RCC 7860 (cell line): Measurements from ENCODE around the gene BATF.
"Not testable (repeated sequence)": the region's sequence is repeated elsewhere in the genome, so short reads cannot be mapped to it uniquely, and the experiment has no call there.

Experiments
- DNase-seq: peaks from one replicate; pipeline ENCODE4 v3.0.0-alpha.2; 2015; ENCODE audit warnings: low spot score
- FAIRE-seq: peaks from 2 replicates; lab custom pipeline; 2012; peaks lifted over from hg19 to GRCh38; lab: Jason Lieb, UNC

BATF gene

DNA sequence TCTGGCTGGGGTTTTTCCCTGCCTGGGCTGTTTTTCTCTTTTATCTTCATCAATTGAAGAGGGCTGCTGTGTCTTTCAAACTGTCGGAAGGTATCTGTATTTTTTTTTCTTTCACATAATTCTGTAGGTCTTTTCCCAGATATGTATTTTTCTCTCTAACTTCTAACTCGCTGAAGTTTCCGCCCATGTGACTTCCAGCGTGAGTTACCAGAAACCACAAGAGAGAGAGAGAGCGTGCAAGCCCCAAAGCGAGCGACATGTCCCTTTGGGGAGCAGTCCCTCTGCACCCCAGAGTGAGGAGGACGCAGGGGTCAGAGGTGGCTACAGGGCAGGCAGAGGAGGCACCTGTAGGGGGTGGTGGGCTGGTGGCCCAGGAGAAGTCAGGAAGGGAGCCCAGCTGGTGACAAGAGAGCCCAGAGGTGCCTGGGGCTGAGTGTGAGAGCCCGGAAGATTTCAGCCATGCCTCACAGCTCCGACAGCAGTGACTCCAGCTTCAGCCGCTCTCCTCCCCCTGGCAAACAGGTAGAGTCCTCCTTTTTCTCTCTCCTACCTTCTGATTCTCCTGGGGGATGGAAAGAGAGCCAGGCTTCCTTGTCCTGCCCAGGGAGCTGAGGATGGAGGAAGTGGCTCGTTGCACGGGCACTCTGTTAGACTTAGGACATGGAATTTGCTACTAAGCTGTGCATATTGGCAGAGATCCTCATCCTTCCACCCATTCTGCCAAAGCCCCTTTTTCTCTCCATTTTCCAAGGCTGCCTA, at the start of gene BATF:
Gene BATF, plus strand, starts transcription at position 246 of the 759 bp plus-strand sequence. Its CDS starts 214 bp downstream, at position 460.
- DNase-seq (no peak), FAIRE-seq (no peak)

DNA sequence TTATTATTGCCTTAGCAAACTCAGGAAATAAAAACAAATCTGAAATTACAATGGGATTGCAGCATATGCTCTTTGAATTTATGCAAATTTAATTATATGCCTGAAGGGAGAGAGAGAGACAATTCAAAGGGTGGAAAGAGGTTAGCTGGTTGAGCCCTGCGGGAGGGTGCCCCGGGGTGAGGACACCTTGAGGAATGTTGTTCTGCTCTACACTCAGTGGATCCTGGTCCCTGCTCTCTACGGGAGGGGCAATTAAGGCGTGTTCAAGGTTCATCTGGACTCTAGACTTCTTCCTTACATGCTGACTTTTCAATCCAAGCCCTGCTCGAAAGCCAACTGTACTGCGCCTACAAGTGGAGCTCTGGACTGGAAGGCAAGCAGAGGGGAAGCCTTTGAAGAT, 48.1 kb upstream of the BATF start:
- FAIRE-seq, DNase-seq: not testable (repeated sequence)

GRCh38 chr14:75476274-75476995, 45.8 kb upstream of the BATF start:
- FAIRE-seq (no peak), DNase-seq (no peak)

GRCh38 chr14:75477881-75478280, 44.4 kb upstream of the BATF start:
- DNase-seq (no peak), FAIRE-seq (no peak)

- FAIRE-seq, result no peak
- no peak for DNase-seq
Observed at GRCh38 chr14:75479770-75480600, 42.3 kb upstream of the BATF start.

DNA sequence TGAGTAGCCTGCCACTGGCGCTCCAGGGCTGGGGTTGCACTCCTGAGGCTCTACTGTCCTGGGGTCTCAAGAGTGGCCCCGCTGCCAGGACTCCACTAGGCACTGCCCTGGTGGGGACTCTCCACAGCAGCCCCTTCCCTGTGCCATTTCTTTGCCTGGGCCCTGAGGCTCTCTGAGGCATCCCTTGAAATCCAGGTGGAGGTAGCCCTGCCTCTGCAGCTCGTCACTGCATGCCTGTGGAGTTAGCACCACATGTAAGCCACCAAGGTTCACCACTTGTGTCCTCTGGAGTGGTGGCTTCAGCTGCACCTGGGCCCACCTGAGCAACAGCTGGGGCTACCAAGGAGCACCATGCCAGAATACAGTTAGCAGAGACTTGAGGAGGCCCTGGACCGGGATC, 39.9 kb upstream of the BATF start:
- FAIRE-seq, result no peak
- no peak for DNase-seq

DNA sequence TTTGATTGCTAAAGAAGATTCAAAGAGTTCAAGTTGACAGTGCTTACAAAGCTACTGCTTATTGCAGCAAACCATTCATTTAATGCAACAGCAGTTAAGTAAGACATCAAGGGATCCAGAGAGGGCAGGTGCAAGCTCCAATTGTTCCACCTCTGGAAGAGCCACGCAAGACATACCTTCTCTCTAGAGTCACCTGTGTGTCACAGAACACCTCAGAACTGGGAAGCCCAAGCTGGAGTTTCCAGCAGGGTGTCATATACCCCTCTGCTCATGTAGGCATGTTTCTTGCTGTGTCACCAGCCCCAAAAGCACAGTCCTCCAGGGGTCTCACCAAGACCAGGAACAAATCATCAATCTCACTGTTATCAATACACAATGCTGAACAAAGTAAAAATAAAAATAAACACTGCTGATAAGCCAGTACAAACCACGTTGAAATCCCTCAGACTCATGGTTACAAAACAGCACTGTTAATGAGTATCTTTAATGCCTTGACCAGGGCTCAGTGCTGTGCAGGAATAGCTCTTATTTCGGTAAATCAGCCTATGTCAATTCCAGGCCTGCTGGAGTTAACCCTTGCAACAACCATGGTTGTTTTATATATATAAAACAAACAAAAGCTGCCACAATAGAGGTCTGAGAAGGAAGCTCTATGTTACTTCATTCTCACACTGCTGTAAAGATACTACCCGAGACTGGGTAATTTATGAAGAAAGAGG, 37.4 kb upstream of the BATF start:
- DNase-seq, result no peak
- FAIRE-seq, result no peak

- FAIRE-seq (no peak), DNase-seq (no peak)
Observed at GRCh38 chr14:75486318-75486717, 36.0 kb upstream of the BATF start.

DNA sequence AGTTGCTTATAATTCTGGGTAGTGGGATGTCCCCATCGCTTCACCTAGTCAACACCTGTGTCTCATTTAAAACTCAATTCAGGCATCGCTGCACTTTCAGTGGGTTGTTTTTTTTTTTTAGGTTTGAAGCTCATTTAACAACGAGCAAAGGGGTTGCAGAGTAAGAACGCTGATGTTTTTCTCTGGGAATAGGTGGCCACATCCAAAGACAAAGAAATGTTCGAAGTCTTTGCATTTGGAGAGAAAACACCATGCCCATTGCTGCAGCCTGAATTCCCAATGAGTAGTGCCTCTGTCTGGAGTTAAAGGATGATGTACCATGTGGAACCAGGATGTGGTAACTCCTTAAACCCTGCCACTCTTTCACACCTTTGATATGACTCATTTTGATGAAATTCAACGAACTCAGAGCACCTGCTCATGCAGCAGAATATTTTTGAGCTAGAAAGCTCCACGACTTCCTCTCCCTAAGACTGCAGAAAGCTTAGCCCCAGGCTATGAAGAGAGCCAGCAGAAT, 35.1 kb upstream of the BATF start:
- FAIRE-seq (no peak), DNase-seq (no peak)

DNA sequence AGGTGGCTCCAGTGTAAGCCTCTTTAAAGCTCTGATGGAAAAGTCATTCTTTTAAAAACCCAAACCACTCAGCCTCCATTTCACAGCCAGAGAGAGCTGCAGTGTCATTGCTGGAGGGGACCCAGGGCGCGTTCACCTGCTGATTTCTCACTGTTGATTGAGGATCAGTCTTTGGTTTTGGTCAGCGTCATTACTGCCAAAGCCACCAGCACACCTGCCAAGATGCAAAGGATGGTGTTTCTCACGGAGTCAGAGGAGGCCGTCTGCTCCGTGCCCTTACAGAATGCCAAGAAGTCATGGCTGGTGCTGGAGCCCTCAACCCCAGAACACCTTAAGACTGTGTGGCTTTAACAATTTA, 32.8 kb upstream of the BATF start:
- FAIRE-seq, result no peak

GRCh38 chr14:75491376-75491978, 30.8 kb upstream of the BATF start:
- DNase-seq (no peak), FAIRE-seq (no peak)

More for the DNA sequence above, 32.8 kb upstream of the BATF start:
- DNase-seq, result no peak

GRCh38 chr14:75492832-75493591, 29.3 kb upstream of the BATF start:
- FAIRE-seq (no peak), DNase-seq (no peak)

DNA sequence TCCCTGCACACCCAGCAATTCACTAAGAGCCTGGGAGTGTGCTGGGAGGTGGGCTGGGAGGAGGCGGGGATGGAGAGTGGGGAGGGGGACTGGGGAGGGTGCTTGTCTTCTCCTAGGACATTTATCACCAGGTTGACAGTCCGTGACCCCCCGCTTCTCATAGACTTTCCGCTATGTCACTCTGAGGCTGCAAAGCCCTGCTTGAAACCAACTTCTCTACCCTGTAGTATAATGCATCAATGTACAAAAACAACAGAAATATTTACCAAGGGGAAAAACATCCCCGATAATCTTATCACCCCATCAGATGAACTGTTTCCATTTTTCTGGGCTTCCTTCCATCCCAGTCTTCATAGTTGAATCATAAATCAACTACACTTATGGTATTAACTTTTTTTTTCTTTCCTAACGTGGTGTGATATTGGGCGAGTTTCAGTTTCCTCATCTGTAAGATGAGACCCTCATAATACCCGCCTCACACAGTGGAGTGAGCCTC, 28.6 kb upstream of the BATF start:
- FAIRE-seq (no peak), DNase-seq (no peak)

- DNase-seq (no peak), FAIRE-seq (no peak)
Observed at GRCh38 chr14:75494896-75495295, 27.4 kb upstream of the BATF start.

DNA sequence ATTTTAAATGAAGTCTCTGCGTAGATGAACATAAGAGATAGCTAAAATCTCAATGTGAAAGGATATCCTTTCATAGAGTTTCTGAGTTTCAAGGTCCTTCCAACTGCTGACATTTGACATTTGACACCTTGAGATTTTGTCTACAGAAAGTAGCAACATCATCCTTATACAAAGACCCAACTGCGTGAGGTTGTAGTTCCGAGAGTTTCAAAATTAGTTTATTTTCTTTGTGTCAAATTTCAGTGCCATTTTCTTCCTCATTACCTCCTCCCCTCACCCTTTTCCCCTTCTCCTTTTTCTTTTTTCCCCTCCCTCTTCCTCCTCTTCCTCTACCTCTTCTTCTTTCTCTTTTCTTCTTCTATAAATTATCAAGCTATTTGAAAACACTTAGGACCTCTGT, 26.9 kb upstream of the BATF start:
- DNase-seq (no peak), FAIRE-seq (no peak)

DNA sequence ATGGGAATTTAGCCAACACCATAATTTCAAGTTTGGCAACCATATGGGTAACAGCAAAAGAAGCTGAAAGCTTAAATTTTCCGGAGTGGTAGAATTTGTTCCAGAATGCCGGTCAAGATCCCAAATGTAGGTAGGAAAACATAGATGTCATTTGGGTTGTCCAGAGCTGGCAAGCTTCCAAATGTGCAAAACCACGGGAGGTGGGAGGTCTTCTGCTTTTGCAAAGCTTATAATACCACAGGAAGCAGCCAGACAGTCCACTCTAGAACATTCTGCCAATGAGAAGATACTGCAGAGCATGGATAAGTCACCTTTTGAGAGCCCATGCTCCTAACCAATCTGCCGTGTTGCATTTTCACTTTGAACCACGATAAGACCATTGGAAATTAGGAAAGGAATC, 26.4 kb upstream of the BATF start:
- FAIRE-seq (no peak), DNase-seq (no peak)

GRCh38 chr14:75496755-75497154, 25.5 kb upstream of the BATF start:
- FAIRE-seq, result no peak
- no peak for DNase-seq

- FAIRE-seq (no peak), DNase-seq (no peak)
Observed at GRCh38 chr14:75497191-75497590, 25.1 kb upstream of the BATF start.

- FAIRE-seq (no peak), DNase-seq (no peak)
Observed at GRCh38 chr14:75497701-75498100, 24.6 kb upstream of the BATF start.
